Activated naive CD4-positive, alpha-beta T cell treated with anti-CD3 and anti-CD28 coated beads for 36 hours (primary cell): ENCODE results near the gene MYL4. TPM values are rescaled to one million over a fixed set of nuclear protein-coding genes. Genes with fewer than 3 reads are reported as not detected.

Experiments used
- CTCF ChIA-PET: fragments of 350-600 bp; sonication (Branson Sonifier 250); formaldehyde crosslinking; loops from one replicate; lab custom pipeline; 2021; ENCODE audit warnings: antibody characterized with exemption; lab: Charles Lee
- DNase-seq: peaks from one replicate; pipeline ENCODE4 v3.0.0-alpha.2; 2020
- H3K27ac Mint-ChIP-seq: one replicate; pipeline ENCODE4 v1.8.0; 2021; ENCODE audit warnings: mild to moderate bottlenecking, mixed read lengths
- H3K27me3 Mint-ChIP-seq: one replicate; pipeline ENCODE4 v1.8.0; 2021; ENCODE audit warnings: low read depth, mixed read lengths
- H3K36me3 Mint-ChIP-seq: one replicate; pipeline ENCODE4 v1.8.0; 2021; ENCODE audit warnings: low read depth, mixed read lengths
- H3K4me1 Mint-ChIP-seq: one replicate; pipeline ENCODE4 v1.8.0; 2021; ENCODE audit warnings: low read depth, mixed read lengths
- H3K4me3 Mint-ChIP-seq: one replicate; pipeline ENCODE4 v1.8.0; 2021; ENCODE audit warnings: mild to moderate bottlenecking, moderate library complexity, mixed read lengths
- H3K9me3 Mint-ChIP-seq: one replicate; pipeline ENCODE4 v1.8.0; 2021; ENCODE audit warnings: mixed read lengths
- intact Hi-C: fragments of 100-400 bp; cut with micrococcal nuclease; formaldehyde crosslinking; loops from one replicate; pipeline ENCODE4 v1.15.1; 2023
- total RNA-seq, 2 experiments: library from RNA; stranded (reverse); gene quantifications; one replicate each; pipeline ENCODE4 v1.2.3, GENCODE V29; 2021

The MYL4 gene
- total RNA-seq, 2 experiments from 2014 or later, result not detected

GRCh38 chr17:47270946-47271705, 62.0 kb downstream of the MYL4 start:
- no peak for DNase-seq
- Mint-ChIP-seq H3K36me3 (no peaks in the 10 kb centered on the region), H3K4me1 (no peaks in the 10 kb centered on the region), H3K4me3 (no peak overlapping the region), H3K27me3 (no peaks in the 10 kb centered on the region), H3K9me3 (peaks cover 8% of the 10 kb centered on the region), H3K27ac (no peak overlapping the region)
- intact Hi-C loops, result no loop called here
- CTCF ChIA-PET, result interaction anchor here (0.6 kb wide), 1 partner anchor 12 kb away, joined by 4 read pairs; no protein-coding TSS in a partner anchor

- H3K36me3 Mint-ChIP-seq, result no peaks in the 10 kb centered on the region
- peaks cover 8% of the 10 kb centered on the region for H3K9me3 Mint-ChIP-seq
- no peak for DNase-seq
- H3K4me1 Mint-ChIP-seq, result no peaks in the 10 kb centered on the region
- H3K4me3 Mint-ChIP-seq, result no peak overlapping the region
- CTCF ChIA-PET, result interaction anchor here (0.6 kb wide), 1 partner anchor 236 kb away, joined by 3 read pairs; no protein-coding TSS in a partner anchor
- intact Hi-C loops, result no loop called here
- H3K27ac Mint-ChIP-seq, result no peak overlapping the region
- no peaks in the 10 kb centered on the region for H3K27me3 Mint-ChIP-seq
These were observed 63.3 kb downstream of the MYL4 start for GRCh38 chr17:47272491-47272890.

- H3K4me3 Mint-ChIP-seq, result no peak overlapping the region
- no peak overlapping the region for H3K27ac Mint-ChIP-seq
- H3K9me3 Mint-ChIP-seq, result peaks cover 6% of the 10 kb centered on the region
- no peak for DNase-seq
- H3K36me3 Mint-ChIP-seq, result no peaks in the 10 kb centered on the region
- no peaks in the 10 kb centered on the region for H3K27me3 Mint-ChIP-seq
- no peaks in the 10 kb centered on the region for H3K4me1 Mint-ChIP-seq
- intact Hi-C loops, result no loop called here
- CTCF ChIA-PET, result interaction anchor here (0.6 kb wide), 1 partner anchor 237 kb away, joined by 3 read pairs; no protein-coding TSS in a partner anchor
These were observed 64.1 kb downstream of the MYL4 start for GRCh38 chr17:47273245-47273644.

Other genes with a start within 250 kb of the MYL4 start
- not detected for gene RPRML, start 230.1 kb upstream of the MYL4 start, total RNA-seq
- 100 to 1,000 TPM; 105 to 117 TPM for gene CDC27, start 20.1 kb upstream of the MYL4 start, total RNA-seq
- gene ITGB3, start 44.5 kb downstream of the MYL4 start, total RNA-seq, result not detected
- gene EFCAB13, start 114.6 kb downstream of the MYL4 start, total RNA-seq, result 1 to 10 TPM; 7.0 to 7.1 TPM